NCI-H2227 (cell line): ENCODE results near the gene LRRC4C.

Source experiments
- DNase-seq: peaks from one replicate; lab custom pipeline; 2025; ENCODE audit not compliant: unreplicated experiment; lab: John Stamatoyannopoulos, UW

Gene LRRC4C

DNA sequence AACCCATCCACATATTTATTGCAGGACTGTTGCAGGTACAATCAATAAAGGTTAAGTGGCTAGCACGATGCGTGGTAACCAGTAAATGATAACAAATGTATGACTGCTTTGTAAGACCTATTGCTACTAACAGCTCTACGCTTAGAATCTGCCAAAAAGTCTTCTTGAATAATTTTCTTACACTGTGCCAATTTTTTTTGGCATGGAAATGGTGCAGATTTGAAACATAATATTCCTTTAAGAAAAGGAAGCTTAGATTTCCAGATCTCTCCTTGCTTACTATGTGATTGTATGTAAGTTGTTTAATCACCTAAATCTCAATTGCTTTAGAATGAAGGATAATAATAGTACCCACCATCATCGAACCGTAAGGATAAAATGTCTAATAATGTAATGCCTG lies 192.0 kb downstream of the LRRC4C start:
- no peak for DNase-seq

DNA sequence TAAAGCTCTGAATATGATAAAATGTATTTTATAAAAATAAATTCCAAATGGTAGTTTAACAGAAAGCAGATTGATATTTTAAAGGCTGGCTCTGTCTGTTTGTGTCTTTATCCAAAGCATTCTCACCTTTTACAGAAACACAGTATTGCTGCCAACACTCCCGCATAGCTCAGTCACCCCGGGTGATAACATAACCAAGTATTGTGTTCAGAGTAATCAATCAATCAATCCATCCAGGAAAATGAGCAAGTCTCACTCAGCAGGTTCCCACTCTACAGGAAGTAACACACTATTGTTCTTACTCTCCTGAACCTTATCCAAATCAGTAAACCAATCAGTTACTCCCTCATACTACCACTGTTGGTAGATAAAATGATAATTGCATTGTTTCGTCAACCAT lies 203.4 kb downstream of the LRRC4C start:
- DNase-seq, result no peak

DNA sequence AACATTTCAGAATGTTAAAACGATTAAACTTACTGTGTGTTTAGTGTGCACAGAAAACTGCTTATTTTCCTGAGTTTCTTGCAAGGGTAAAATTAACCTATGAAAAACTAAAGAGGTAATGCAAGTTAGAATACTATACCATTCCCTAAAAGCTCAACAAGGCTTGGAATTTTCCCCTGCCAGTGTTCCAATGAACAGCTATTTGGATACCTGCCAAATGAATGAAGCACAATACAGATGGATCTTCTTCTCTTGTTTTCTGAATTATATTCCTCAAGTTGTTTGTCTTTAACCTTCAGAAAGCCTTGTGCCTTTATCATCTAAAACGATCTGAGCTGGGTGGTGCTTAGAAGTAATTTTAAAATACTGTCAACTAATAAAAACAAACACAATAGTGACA lies 204.5 kb downstream of the LRRC4C start:
- DNase-seq, result no peak

DNA sequence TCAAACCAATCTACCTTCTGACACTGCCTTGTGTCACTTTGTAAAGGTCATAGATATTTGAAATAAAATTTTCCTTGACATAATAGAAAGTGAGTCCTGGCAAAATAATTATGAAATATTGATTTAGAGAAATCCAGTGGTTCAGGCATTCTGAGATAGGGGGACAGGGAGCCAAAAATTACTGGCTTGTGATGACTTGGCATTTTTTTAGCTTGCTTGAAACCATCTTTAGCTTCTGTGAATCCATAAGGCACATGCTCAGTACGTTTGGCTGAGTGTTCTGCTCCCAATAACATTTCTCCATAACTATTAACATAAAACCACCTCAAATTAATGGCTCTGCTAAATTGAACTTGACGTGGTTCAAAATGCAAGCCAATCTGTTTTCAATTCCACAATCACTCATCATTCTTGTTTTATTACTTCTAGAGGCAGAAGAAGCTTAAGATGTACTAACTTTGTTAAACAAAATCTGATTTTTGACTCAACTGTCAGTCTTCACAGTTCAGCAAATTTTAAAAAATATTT lies 209.0 kb downstream of the LRRC4C start:
- DNase-seq, result no peak

- no peak for DNase-seq
Observed at GRCh38 chr11:41247621-41248020, 211.8 kb downstream of the LRRC4C start.

DNA sequence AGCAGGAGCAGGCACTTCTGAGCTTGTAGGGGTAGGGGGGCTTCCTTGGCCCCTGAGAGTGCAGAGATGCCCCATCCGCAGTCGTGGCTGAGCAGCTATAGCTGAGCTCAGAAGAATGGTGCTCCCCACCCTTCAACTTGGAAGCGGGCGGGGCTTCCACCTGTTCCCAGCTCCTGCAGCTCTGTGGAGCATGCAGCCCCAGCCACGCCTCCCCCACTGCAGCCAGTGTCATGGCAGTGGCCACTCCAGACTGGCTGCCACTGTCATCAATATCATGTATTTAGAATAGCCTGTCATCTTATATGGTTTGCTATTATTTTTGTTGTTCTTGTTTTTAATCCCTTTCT lies 213.1 kb downstream of the LRRC4C start:
- DNase-seq, result no peak

DNA sequence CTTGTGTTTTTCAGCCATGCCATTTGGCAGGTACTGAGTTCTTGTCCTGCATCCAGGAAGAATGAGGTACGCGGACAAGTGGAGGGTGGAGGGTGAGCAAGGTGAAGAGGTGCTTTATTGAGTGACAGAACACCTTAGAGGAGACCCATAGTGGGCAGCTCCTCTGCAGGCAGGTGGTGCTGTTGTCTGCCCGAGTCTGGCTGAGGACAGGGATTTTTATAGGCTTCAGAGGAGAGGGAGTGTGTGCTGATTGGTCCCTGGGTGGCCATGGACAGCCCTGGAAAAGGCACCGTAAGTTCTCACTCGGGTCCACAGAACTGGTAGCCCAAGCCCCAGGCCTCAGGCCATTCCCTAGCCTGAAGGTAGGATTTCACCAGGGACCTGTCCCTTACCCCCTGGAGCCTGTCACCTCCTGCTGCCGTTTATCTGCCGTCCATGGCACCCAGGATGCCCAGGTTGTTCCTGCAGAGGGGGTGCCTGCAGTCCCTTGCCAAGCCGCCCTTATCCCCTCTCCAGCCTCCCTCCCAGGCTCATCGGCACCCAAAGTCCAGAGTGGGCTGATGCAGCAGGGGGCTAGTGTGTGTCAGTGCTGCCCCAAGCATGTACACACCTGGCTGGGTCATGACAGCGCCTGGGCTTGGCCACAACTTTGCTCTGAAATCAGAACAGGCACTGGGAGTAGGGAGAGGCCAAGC lies 213.6 kb downstream of the LRRC4C start:
- no peak for DNase-seq

DNA sequence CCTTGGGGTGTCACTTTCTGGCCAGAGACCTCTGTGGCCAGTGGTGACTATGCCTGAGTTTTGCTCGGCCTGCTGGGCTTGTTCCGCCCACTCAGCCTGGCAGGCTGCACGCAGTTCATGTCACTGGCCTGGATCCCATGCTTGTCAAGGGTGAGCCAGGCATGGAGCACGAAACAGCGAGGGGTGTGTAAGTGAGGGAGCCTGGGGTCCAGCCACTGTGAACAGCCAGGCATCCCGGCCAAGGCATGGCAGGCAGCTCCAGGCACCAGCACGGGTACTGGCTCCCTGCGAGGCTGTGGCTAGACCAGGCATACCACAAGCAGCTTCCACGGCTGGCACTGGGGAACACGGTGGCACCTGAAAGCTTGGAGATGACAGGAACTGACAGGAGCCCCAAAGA lies 214.3 kb downstream of the LRRC4C start:
- DNase-seq, result no peak

DNA sequence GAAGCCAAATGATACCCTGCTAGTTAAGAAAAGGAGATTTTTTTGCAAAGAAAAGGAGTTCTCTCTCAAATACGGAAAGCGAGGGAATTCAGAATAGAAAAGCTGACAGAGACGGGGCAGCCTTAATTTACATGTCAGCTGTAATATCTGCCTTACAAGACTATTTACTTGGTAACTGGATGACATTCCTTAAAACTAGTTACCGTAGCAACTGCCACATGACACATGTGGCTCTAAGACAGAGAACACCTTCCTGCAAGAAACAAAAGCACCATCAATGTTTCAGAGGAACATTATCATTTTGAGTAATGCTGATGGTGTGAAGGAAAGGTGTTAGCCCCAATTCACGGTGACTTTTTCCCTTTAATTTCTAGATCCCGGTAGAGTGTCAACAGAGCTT lies 222.1 kb downstream of the LRRC4C start:
- no peak for DNase-seq

DNA sequence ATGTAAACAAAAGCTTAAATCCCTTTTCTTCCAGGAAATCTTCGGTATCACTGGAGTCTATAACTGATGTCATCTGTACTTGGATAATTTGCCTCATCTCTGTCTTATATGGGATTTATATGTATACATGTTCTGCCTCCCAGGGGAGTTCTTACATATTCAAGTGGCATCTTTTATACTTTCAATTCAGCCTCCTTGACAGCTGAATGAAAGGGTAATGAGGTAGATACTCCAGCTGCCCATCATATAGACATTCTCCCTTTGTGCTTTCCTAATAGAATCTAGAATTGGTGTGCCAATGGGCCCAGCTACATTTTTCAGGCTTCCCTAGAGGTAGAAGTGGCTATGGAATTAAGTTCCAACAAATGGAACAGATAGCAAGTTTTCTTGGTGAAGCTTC lies 223.8 kb downstream of the LRRC4C start:
- no peak for DNase-seq

DNA sequence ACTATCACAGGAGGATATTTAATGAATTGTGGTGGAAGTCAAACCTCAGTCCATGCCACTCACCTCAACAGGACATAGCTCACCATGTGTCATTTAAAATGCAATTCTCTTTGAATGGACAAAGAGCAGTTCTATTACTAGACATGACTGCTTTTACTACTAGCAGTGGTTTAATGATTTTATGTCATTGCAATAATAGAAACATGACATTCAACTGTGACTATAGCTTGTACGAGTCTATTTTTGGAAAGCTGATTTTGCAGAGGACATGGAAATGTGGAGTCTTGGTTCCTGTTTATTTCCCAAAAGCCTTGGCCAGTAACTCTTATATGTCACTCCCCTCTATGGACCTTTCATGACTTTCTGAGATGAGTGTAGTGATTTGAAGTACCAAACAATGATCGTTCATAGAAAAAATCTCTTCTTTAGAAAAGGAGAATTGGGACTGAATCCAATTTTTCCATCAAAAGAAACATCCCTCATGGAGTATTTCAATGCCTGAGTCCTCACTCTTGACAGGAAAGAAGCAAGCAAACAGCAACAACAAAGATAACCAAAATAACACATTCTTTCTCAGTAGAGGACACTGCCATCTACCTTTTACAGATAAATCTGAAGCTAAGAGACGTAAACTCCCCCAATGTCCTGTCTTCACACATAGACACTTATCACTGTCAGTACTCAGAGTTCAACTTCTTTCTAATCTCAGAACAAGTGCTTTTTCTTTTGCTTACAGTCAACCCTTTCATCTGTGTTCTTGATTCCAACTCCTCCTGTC lies 233.4 kb downstream of the LRRC4C start:
- no peak for DNase-seq

- no peak for DNase-seq
Observed at GRCh38 chr11:41222236-41222635, 237.2 kb downstream of the LRRC4C start.

- no peak for DNase-seq
Observed at GRCh38 chr11:41206388-41206787, 253.1 kb downstream of the LRRC4C start.

DNA sequence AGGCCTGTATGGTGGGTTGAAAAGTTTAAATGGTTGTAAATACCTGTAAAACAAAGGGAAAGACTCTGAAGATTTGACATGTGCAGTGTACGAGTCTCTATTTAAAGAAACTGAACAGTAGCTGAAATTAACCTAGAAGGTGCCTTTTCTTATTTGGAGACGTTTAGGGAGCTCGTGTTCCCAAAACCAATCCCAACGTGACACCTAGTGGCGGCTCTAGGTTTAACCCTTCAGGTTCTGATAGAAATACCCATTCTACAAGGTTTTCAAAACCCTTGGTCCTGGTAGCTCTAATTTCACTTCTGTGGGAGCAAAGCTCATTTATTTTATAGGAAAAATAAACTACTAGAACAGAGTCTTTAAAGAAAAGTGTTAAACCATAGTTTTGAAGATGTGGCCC lies 258.3 kb downstream of the LRRC4C start:
- no peak for DNase-seq

DNA sequence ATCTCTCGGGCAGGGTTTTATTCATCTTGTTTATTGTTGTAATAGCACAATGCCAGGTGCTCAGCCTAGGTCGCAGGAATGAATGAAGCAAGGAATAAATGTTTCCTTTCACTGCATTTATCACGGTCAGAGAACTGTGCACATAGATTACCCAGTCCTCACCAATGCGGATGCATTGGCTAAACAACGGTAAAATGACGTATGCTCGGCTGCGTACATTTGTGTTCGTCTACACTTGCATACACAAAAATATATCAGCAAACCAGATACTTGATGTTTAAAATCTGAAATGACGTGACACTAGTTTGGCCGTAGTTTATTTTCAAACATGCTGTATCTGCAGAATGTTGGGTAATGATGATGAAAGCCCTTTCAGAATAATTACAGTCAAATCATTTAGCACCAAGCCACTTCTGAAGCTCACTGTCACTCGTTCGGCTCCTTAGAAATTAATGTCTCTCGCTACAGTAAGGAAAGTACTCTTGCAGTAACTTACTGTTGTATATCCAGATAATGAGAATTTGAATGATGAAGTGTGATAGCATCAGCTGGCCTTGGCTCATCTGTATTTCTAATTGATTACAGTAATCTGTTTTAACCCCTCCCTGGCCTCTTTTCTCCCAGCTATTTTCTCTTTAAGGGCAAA lies 268.9 kb downstream of the LRRC4C start:
- DNase-seq, result no peak

- DNase-seq, result no peak
Observed at GRCh38 chr11:41189701-41190436, 269.6 kb downstream of the LRRC4C start.

DNA sequence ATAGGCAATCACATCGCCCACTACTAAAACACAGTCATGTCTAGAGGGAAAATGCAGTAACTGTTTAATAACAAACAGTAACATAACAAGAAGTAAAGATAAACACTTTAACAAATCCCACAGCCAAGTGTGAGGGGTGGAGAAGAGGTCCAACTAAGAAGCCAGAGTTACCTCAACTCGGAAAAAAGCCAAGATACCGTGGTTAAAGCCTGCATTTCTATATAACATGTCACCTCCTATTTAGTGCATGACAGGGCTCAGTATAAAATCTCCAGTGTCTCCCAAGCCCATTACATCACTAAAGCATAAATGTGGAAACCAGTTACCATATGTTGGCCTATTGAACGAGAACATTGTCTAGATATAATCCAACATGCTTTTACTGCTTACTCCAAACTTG lies 281.7 kb downstream of the LRRC4C start:
- no peak for DNase-seq

DNA sequence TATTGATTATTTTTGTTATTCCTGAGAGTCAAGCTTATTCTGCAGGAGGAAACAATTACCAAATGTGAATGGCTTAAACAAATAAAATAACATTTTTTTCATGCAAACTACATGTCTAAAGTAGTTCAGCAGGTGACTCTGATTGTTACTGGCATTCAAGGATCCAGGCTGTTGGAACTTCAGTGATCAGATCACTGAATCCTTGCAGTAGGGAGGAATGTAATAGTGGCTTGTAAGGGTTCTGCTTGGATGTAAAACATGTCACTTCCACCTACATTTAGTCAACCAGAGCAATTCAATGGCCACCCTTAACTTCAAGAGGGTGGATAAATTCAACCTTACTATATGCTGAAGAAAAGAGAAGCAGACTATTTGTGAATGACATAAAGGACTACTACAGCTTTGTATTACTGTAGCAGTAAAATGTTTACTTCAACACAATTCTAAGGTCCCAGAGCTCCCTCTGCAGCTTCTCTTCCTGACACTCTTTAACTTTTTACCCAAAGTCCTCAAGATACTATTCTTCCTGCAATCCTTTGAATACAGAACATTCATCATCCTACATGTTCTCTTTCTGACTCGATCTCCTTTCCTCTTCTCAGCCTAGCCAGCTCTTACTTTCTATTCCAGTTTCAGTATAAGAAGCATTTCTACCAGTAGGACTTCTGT lies 284.0 kb downstream of the LRRC4C start:
- DNase-seq, result no peak

DNA sequence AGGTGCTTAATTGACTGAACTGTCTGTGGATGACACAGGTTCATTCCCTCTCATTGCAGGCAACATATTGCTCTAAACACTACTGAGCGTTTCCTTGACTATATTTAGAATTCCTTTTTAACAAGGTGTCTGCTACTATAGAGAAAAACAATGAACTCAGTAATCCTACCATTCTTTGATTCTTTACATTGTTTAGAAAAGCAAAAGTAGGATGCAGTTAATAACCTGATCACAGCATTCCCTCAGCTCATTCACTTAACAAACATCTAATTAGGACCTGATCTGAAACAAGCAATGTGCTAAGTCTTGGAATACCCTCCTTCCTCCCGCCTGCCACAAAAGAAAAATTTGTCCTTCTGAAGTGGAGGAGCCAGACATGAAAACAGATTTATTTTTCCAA lies 313.1 kb downstream of the LRRC4C start:
- DNase-seq, result no peak

- DNase-seq, result no peak
Observed at GRCh38 chr11:41145420-41145819, 314.0 kb downstream of the LRRC4C start.

DNA sequence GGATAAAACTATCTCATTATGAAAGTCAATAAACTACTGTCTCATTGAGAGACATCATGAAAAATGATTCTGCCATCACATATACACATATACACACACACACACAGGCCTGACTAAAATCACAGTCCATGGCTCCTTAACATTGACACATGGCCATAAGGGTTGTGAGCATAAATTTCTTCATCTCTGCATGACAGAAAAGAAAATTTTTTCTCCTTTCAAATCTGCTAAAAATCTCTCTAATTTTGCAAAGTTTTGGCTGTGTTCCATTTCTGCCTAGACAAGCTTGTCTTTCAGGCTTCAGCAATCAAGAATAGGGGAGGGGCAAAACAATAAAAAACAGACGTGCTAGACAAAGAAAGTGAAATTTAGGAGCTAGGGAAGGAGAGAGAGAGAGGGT lies 324.5 kb downstream of the LRRC4C start:
- DNase-seq, result no peak
